GM20000 (cell line): ENCODE results near the gene MID1.

Experiments
- DNase-seq: peaks from one replicate; pipeline ENCODE4 v3.0.0; 2012; ENCODE audit warnings: low spot score
- TF ChIP-seq, protein P1 (sequence below): IDR thresholded peaks from 2 replicates; pipeline ENCODE4 v1.5.1; 2012; ENCODE audit warnings: mild to moderate bottlenecking, control low read depth; ENCODE audit errors: extremely low read depth, missing control alignments

The MID1 gene

GRCh38 chrX:10534611-10535010 is 85.8 kb downstream of the MID1 start:
- TF ChIP-seq, protein P1, sequence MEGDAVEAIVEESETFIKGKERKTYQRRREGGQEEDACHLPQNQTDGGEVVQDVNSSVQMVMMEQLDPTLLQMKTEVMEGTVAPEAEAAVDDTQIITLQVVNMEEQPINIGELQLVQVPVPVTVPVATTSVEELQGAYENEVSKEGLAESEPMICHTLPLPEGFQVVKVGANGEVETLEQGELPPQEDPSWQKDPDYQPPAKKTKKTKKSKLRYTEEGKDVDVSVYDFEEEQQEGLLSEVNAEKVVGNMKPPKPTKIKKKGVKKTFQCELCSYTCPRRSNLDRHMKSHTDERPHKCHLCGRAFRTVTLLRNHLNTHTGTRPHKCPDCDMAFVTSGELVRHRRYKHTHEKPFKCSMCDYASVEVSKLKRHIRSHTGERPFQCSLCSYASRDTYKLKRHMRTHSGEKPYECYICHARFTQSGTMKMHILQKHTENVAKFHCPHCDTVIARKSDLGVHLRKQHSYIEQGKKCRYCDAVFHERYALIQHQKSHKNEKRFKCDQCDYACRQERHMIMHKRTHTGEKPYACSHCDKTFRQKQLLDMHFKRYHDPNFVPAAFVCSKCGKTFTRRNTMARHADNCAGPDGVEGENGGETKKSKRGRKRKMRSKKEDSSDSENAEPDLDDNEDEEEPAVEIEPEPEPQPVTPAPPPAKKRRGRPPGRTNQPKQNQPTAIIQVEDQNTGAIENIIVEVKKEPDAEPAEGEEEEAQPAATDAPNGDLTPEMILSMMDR, result no peak
- DNase-seq, result no peak

- TF ChIP-seq, protein P1, result no peak
- no peak for DNase-seq
These were observed 86.6 kb downstream of the MID1 start for GRCh38 chrX:10533696-10534365.

DNA sequence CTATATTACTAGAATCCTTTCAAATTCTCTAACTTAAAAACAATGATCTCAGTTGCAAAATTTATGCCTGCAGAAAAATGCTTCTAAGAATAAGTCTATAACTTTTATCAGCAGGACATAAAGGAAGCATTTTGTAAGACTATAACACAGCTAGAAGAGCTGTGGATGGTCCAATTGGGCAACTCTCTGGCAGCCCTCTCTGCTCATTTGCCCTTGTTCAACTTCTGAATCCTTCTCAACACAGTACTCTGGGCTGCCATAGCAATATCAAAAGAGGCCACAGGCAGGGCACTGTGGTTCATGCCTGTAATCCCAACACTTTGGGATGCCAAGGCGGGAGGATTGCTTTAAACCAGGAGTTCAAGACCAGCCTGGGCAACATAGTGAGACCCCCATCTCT is 88.5 kb downstream of the MID1 start:
- TF ChIP-seq, protein P1, result no peak

GRCh38 chrX:10529344-10529743 is 91.0 kb downstream of the MID1 start:
- no peak for DNase-seq
- TF ChIP-seq, protein P1, result no peak

More for the DNA sequence above, 88.5 kb downstream of the MID1 start:
- no peak for DNase-seq

GRCh38 chrX:10526451-10526850 is 93.9 kb downstream of the MID1 start:
- DNase-seq, result no peak
- TF ChIP-seq, protein P1, result no peak

GRCh38 chrX:10525381-10526120 is 94.8 kb downstream of the MID1 start:
- no peak for DNase-seq
- TF ChIP-seq, protein P1, result no peak

DNA sequence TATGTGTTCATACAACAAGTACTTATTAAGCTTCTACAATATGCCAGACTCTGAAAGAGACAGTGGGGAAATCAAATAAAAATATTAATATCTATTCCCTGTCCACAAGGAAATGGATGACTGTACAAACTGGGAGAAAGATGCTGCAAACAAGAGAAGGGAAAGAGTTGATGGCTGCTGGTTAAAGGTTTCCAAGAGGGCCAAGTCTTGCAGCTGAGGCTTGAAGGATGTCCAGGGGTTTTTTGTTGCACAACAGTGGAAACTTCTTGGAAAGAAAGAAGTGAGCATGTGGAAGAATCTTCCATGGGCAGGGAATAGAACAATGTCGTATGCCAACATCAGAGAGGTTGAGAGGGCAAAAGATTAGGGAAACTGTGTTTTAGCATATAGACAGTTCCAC is 95.8 kb downstream of the MID1 start:
- DNase-seq, result no peak
- TF ChIP-seq, protein P1, result no peak
